Breast epithelium (tissue), 3 donors: ENCODE measurements around the gene DNAJB4.

Experiments used
- POLR2AphosphoS5 ChIP-seq, 3 donors: sonication (generic); formaldehyde crosslinking; IDR thresholded peaks; one replicate each; pipeline ENCODE4 v1.6.1; 2017; ENCODE audit warnings: antibody characterized with exemption in 3 of 3
- TF ChIP-seq, protein P1 (sequence below), 3 donors: fragments of 450-650 bp; IDR thresholded peaks; one replicate each; pipeline ENCODE4 v1.5.1; 2016 to 2017; ENCODE audit warnings: antibody characterized with exemption in 3 of 3, mild to moderate bottlenecking in 3 of 3, moderate library complexity in 3 of 3

DNA sequence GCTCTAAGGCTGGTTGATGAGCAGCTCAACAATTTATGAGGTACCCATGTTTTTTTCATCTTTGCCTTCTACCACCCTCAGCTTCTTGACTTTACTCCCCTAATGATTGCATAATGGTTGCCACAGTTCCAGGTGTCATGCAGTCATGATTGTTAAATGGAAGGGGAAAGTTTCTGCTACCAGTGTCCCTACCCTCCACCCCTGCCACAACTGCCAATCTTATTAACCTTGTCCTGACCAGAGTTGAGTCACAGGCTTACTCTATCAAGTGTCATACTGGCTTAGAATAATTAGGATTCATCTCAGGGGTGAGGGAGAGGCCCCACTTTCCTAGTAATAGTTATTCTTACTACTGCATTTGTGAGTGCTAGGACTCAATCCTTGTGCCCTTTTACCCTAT is 17.9 kb upstream of the DNAJB4 start:
- TF ChIP-seq, protein P1, sequence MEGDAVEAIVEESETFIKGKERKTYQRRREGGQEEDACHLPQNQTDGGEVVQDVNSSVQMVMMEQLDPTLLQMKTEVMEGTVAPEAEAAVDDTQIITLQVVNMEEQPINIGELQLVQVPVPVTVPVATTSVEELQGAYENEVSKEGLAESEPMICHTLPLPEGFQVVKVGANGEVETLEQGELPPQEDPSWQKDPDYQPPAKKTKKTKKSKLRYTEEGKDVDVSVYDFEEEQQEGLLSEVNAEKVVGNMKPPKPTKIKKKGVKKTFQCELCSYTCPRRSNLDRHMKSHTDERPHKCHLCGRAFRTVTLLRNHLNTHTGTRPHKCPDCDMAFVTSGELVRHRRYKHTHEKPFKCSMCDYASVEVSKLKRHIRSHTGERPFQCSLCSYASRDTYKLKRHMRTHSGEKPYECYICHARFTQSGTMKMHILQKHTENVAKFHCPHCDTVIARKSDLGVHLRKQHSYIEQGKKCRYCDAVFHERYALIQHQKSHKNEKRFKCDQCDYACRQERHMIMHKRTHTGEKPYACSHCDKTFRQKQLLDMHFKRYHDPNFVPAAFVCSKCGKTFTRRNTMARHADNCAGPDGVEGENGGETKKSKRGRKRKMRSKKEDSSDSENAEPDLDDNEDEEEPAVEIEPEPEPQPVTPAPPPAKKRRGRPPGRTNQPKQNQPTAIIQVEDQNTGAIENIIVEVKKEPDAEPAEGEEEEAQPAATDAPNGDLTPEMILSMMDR (IDR thresholded peaks at IDR 0.05) = no peak
- TF ChIP-seq POLR2AphosphoS5 (IDR thresholded peaks at IDR 0.05) = no peak
